Suprapubic skin (tissue), 3 donors: Measurements from ENCODE around the gene TMEM94.

ENCODE experiments used
- POLR2A ChIP-seq, 2 donors: fragments of 450-650 bp; IDR thresholded peaks; one replicate each; pipeline ENCODE4 v1.6.1; 2017; ENCODE audit warnings: antibody characterized with exemption in 2 of 2, mild to moderate bottlenecking in 2 of 2, moderate library complexity in 2 of 2
- TF ChIP-seq, protein P1 (sequence below), 2 donors: fragments of 200-600 bp in 1 of 2; fragments of 450-650 bp in 1 of 2; sonication (generic) in 1 of 2; IDR thresholded peaks; one replicate each; pipeline ENCODE4 v1.5.1; 2016 to 2019; ENCODE audit warnings: antibody characterized with exemption in 2 of 2, mild to moderate bottlenecking in 1 of 2, moderate library complexity in 1 of 2

DNA sequence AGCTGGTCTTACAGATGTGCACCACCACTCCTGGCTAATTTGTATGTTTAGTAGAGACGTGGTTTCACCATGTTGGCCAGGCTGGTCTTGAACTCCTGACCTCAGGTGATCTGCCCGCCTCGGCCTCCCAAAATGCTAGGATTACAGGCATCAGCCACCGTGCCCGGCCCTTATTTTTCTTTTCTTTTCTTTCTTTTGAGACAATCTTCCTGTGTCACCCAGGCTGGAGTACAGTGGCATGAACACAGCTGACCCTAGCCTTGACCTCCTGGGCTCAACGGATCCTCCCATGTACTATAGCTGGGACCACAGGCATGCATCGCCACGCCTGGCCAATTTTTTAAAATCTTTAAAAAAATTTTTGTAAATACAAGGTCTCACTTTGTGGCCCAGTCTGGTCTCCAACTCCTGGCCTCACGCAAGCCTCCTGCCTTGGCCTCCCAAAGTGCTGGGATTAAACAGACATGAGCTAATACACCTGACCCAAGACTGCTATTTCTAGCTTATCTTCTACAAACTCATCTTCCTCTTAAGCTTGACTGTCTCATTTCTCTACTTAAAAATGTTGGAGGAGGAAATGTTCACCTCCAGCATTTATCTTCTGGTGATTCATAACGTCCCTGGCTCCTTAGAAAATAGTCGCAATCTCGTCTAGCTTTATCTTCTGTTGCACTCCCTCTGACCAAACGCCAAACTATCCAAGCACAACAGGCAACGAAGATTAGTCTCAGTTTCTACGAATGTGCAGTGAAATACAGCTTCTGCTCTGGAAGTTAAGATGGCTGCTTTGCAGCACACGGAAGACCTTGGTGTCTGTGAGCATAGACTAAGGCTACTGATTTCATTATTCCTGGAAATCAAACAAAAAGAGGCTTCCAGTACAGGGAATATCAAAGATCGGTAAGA lies 8.2 kb upstream of the TMEM94 start:
- TF ChIP-seq, protein P1, sequence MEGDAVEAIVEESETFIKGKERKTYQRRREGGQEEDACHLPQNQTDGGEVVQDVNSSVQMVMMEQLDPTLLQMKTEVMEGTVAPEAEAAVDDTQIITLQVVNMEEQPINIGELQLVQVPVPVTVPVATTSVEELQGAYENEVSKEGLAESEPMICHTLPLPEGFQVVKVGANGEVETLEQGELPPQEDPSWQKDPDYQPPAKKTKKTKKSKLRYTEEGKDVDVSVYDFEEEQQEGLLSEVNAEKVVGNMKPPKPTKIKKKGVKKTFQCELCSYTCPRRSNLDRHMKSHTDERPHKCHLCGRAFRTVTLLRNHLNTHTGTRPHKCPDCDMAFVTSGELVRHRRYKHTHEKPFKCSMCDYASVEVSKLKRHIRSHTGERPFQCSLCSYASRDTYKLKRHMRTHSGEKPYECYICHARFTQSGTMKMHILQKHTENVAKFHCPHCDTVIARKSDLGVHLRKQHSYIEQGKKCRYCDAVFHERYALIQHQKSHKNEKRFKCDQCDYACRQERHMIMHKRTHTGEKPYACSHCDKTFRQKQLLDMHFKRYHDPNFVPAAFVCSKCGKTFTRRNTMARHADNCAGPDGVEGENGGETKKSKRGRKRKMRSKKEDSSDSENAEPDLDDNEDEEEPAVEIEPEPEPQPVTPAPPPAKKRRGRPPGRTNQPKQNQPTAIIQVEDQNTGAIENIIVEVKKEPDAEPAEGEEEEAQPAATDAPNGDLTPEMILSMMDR (IDR thresholded peaks at IDR 0.05) = no peak
- no peak for TF ChIP-seq POLR2A (IDR thresholded peaks at IDR 0.05)
